ENCODE data around the gene NOSTRIN.
"Not testable (repeated sequence)": the region's sequence is repeated elsewhere in the genome, so short reads cannot be mapped to it uniquely, and the experiment has no call there.

Gene NOSTRIN

GRCh38 chr2:168819829-168820489, 17.5 kb downstream of the NOSTRIN start:
- no peak for DNase-seq

- no peak for DNase-seq
Observed at GRCh38 chr2:168821577-168821976, 19.1 kb downstream of the NOSTRIN start.

GRCh38 chr2:168821992-168822391, 19.6 kb downstream of the NOSTRIN start:
- no peak for DNase-seq

- DNase-seq: no peak
Observed at GRCh38 chr2:168825126-168825525, 22.7 kb downstream of the NOSTRIN start.

- no peak for DNase-seq
Observed at GRCh38 chr2:168830958-168831357, 28.5 kb downstream of the NOSTRIN start.

- no peak for DNase-seq
Observed at GRCh38 chr2:168831662-168832061, 29.2 kb downstream of the NOSTRIN start.

- DNase-seq: no peak
Observed at GRCh38 chr2:168835969-168836368, 33.5 kb downstream of the NOSTRIN start.

GRCh38 chr2:168841445-168841844, 39.0 kb downstream of the NOSTRIN start:
- DNase-seq: no peak

GRCh38 chr2:168843253-168843652, 40.8 kb downstream of the NOSTRIN start:
- DNase-seq: no peak

- no peak for DNase-seq
Observed at GRCh38 chr2:168848225-168848624, 45.8 kb downstream of the NOSTRIN start.

GRCh38 chr2:168849610-168850009, 47.2 kb downstream of the NOSTRIN start:
- DNase-seq: no peak

GRCh38 chr2:168850846-168851245, 48.4 kb downstream of the NOSTRIN start:
- no peak for DNase-seq

- DNase-seq: no peak
Observed at GRCh38 chr2:168851674-168852320, 49.4 kb downstream of the NOSTRIN start.

GRCh38 chr2:168852481-168852880, 50.0 kb downstream of the NOSTRIN start:
- no peak for DNase-seq

GRCh38 chr2:168853471-168853870, 51.0 kb downstream of the NOSTRIN start:
- no peak for DNase-seq

- DNase-seq: no peak
Observed at GRCh38 chr2:168854651-168855050, 52.2 kb downstream of the NOSTRIN start.

GRCh38 chr2:168855601-168856000, 53.2 kb downstream of the NOSTRIN start:
- no peak for DNase-seq

GRCh38 chr2:168858146-168858545, 55.7 kb downstream of the NOSTRIN start:
- DNase-seq: no peak

GRCh38 chr2:168867164-168867563, 64.7 kb downstream of the NOSTRIN start:
- not testable (repeated sequence) for DNase-seq

GRCh38 chr2:168870369-168870768, 67.9 kb downstream of the NOSTRIN start:
- DNase-seq: not testable (repeated sequence)

- DNase-seq: not testable (repeated sequence)
Observed at GRCh38 chr2:168870824-168871223, 68.4 kb downstream of the NOSTRIN start.

GRCh38 chr2:168874368-168875054, 72.1 kb downstream of the NOSTRIN start:
- no peak for DNase-seq

GRCh38 chr2:168882163-168882562, 79.7 kb downstream of the NOSTRIN start:
- DNase-seq: not testable (repeated sequence)

- no peak for DNase-seq
Observed at GRCh38 chr2:168884975-168885374, 82.5 kb downstream of the NOSTRIN start.

Data from CD4-positive, alpha-beta T cell treated with Interleukin-6 for 4 hours (primary cell).